ENCODE data around the gene INAFM1. TPM values are rescaled to one million over a fixed set of nuclear protein-coding genes. Genes with fewer than 3 reads are reported as not detected.

INAFM1 gene
- polyA plus RNA-seq, 1 experiment: 2.9 TPM

GRCh38 chr19:47264629-47265028, 10.1 kb upstream of the INAFM1 start:
- H3K27me3 ChIP-seq (ENCODE audit: control insufficient read depth, insufficient read depth, low read length): no peaks in the 10 kb centered on the region
- DNase-seq (ENCODE audit: low read depth): no peak
- ChIA-PET CTCF (no interaction called here), POLR2A (no interaction called here)
- no peak overlapping the region for H3K4me3 ChIP-seq (ENCODE audit: low read depth, low read length)
- TF ChIP-seq CTCF (IDR thresholded peaks at IDR 0.05; ENCODE audit: insufficient read depth, low read depth, low read length): no peak
- peaks cover 34% of the 10 kb centered on the region for H3K36me3 ChIP-seq (ENCODE audit: control insufficient read depth, insufficient read depth, low read length)

- Histone ChIP-seq H3K36me3 (ENCODE audit: control insufficient read depth, insufficient read depth, low read length) (peaks cover 35% of the 10 kb centered on the region), H3K27me3 (ENCODE audit: control insufficient read depth, insufficient read depth, low read length) (no peaks in the 10 kb centered on the region), H3K4me3 (ENCODE audit: low read depth, low read length) (no peak overlapping the region)
- POLR2A ChIA-PET: interaction anchor here (0.6 kb wide), 1 partner anchor 34 kb away, joined by 3 read pairs; no protein-coding TSS in a partner anchor
- no peak for TF ChIP-seq CTCF (IDR thresholded peaks at IDR 0.05; ENCODE audit: insufficient read depth, low read depth, low read length)
- DNase-seq (ENCODE audit: low read depth): no peak
- CTCF ChIA-PET: interaction anchor here (1.3 kb wide), 1 partner anchor 10 kb away, joined by 3 read pairs; no protein-coding TSS in a partner anchor
These were observed 8.2 kb upstream of the INAFM1 start for GRCh38 chr19:47266401-47266941.

- POLR2A ChIA-PET: no interaction called here
- Histone ChIP-seq H3K36me3 (ENCODE audit: control insufficient read depth, insufficient read depth, low read length) (peaks cover 39% of the 10 kb centered on the region), H3K27me3 (ENCODE audit: control insufficient read depth, insufficient read depth, low read length) (no peaks in the 10 kb centered on the region), H3K4me3 (ENCODE audit: low read depth, low read length) (no peak overlapping the region)
- CTCF ChIA-PET: interaction anchor here (1.3 kb wide), 1 partner anchor 9 kb away, joined by 3 read pairs; no protein-coding TSS in a partner anchor
- TF ChIP-seq CTCF (IDR thresholded peaks at IDR 0.05; ENCODE audit: insufficient read depth, low read depth, low read length): no peak
- no peak for DNase-seq (ENCODE audit: low read depth)
These were observed 7.3 kb upstream of the INAFM1 start for GRCh38 chr19:47267350-47267759.

GRCh38 chr19:47268028-47268427, 6.7 kb upstream of the INAFM1 start:
- ChIA-PET CTCF (interaction anchor here (1.2 kb wide), 1 partner anchor 11 kb away, joined by 3 read pairs; no protein-coding TSS in a partner anchor), POLR2A (no interaction called here)
- DNase-seq (ENCODE audit: low read depth): no peak
- Histone ChIP-seq H3K36me3 (ENCODE audit: control insufficient read depth, insufficient read depth, low read length) (peaks cover 37% of the 10 kb centered on the region), H3K4me3 (ENCODE audit: low read depth, low read length) (no peak overlapping the region), H3K27me3 (ENCODE audit: control insufficient read depth, insufficient read depth, low read length) (no peaks in the 10 kb centered on the region)
- TF ChIP-seq CTCF (IDR thresholded peaks at IDR 0.05; ENCODE audit: insufficient read depth, low read depth, low read length): no peak

GRCh38 chr19:47269596-47269995, 5.1 kb upstream of the INAFM1 start:
- ChIA-PET POLR2A (interaction anchor here (0.6 kb wide), 1 partner anchor 92 kb away, joined by 3 read pairs; no protein-coding TSS in a partner anchor), CTCF (no interaction called here)
- H3K36me3 ChIP-seq (ENCODE audit: control insufficient read depth, insufficient read depth, low read length): peaks cover 33% of the 10 kb centered on the region
- TF ChIP-seq CTCF (IDR thresholded peaks at IDR 0.05; ENCODE audit: insufficient read depth, low read depth, low read length): no peak
- no peak overlapping the region for H3K4me3 ChIP-seq (ENCODE audit: low read depth, low read length)
- H3K27me3 ChIP-seq (ENCODE audit: control insufficient read depth, insufficient read depth, low read length): no peaks in the 10 kb centered on the region
- DNase-seq (ENCODE audit: low read depth): no peak

All from BJ (cell line).